AG04449 (cell line): ENCODE data around the gene UBE2J1.
"Not testable (repeated sequence)": the region's sequence is repeated elsewhere in the genome, so short reads cannot be mapped to it uniquely, and the experiment has no call there.

ENCODE experiments used
- CTCF ChIA-PET: fragments of 350-600 bp; formaldehyde crosslinking; extraction: SDS; loops from one replicate; lab custom pipeline; 2021; ENCODE audit warnings: antibody characterized with exemption; lab: Yijun Ruan, JAX
- POLR2A ChIA-PET: fragments of 400-600, 350-600 bp; formaldehyde crosslinking; extraction: SDS; loops from one replicate; lab custom pipeline; 2020; ENCODE audit warnings: antibody characterized with exemption, inconsistent platforms; lab: Yijun Ruan, JAX
- DNase-seq: peaks from one replicate; pipeline ENCODE4 v3.0.0-alpha.2; 2010; ENCODE audit warnings: low read depth, low spot score
- H3K4me3 ChIP-seq: 2 replicates; pipeline ENCODE4 v1.5.1; 2011; ENCODE audit warnings: low read depth, mild to moderate bottlenecking, control low read depth, low read length
- CTCF ChIP-seq: IDR thresholded peaks from one replicate; pipeline ENCODE4 v1.5.1; 2011; ENCODE audit warnings: mild to moderate bottlenecking, moderate library complexity, low read length, control low read depth, inconsistent platforms; ENCODE audit not compliant: insufficient read depth; ENCODE audit errors: missing control alignments

The UBE2J1 gene

GRCh38 chr6:89313006-89313405, 39.5 kb downstream of the UBE2J1 start:
- CTCF ChIA-PET = interaction anchor here (0.9 to 1.7 kb wide), 2 partner anchors 29 to 39 kb away, joined by 3 to 6 read pairs; partner anchors contain the start of gene UBE2J1
- DNase-seq = peak; percentile 60
- no peak for TF ChIP-seq CTCF
- H3K4me3 ChIP-seq = no peak overlapping the region
- POLR2A ChIA-PET = interaction anchor here (1.1 kb wide), 1 partner anchor 227 kb away, joined by 4 read pairs; no protein-coding TSS in a partner anchor

- POLR2A ChIA-PET = interaction anchor here (1.1 kb wide), 1 partner anchor 226 kb away, joined by 4 read pairs; no protein-coding TSS in a partner anchor
- no peak for DNase-seq
- CTCF ChIA-PET = interaction anchor here (0.7 to 2.1 kb wide), 12 partner anchors 10 to 358 kb away, joined by 3 to 16 read pairs (median 3); partner anchors contain the start of genes RNGTT and UBE2J1
- peak; percentile 42 for TF ChIP-seq CTCF
- H3K4me3 ChIP-seq = no peak overlapping the region
Observed at GRCh38 chr6:89311853-89312531, 40.5 kb downstream of the UBE2J1 start.

GRCh38 chr6:89311530-89311852, 41.0 kb downstream of the UBE2J1 start:
- H3K4me3 ChIP-seq = no peak overlapping the region
- no peak for TF ChIP-seq CTCF
- ChIA-PET CTCF (interaction anchor here (0.7 to 2.1 kb wide), 10 partner anchors 11 to 359 kb away, joined by 3 to 16 read pairs (median 3); partner anchors contain the start of genes RNGTT and UBE2J1), POLR2A (no interaction called here)
- DNase-seq = no peak

- POLR2A ChIA-PET = no interaction called here
- no peak for DNase-seq
- CTCF ChIA-PET = interaction anchor here (0.8 to 2.1 kb wide), 7 partner anchors 10 to 359 kb away, joined by 3 to 16 read pairs (median 3); partner anchors contain the start of gene RNGTT
- H3K4me3 ChIP-seq = no peak overlapping the region
- TF ChIP-seq CTCF = no peak
Observed at GRCh38 chr6:89310929-89311328, 41.6 kb downstream of the UBE2J1 start.

GRCh38 chr6:89308525-89309395, 43.8 kb downstream of the UBE2J1 start:
- CTCF ChIA-PET = no interaction called here
- POLR2A ChIA-PET = no interaction called here
- TF ChIP-seq CTCF = no peak
- no peak overlapping the region for H3K4me3 ChIP-seq
- DNase-seq = no peak

GRCh38 chr6:89304517-89304916, 48.0 kb downstream of the UBE2J1 start:
- DNase-seq, POLR2A ChIA-PET, H3K4me3 ChIP-seq: not testable (repeated sequence)
- CTCF ChIA-PET = interaction anchor here (0.7 to 0.9 kb wide), 2 partner anchors 68 to 320 kb away, joined by 3 read pairs; no protein-coding TSS in a partner anchor
